Activated effector memory CD4-positive, alpha-beta T cell treated with Interleukin-2 at 50 U/mL for 16 hours (primary cell): ENCODE results near the gene TRPV5.

Source experiments
- DNase-seq: peaks from one replicate; pipeline ENCODE4 v3.0.0-alpha.2; 2020

TRPV5 gene

DNA sequence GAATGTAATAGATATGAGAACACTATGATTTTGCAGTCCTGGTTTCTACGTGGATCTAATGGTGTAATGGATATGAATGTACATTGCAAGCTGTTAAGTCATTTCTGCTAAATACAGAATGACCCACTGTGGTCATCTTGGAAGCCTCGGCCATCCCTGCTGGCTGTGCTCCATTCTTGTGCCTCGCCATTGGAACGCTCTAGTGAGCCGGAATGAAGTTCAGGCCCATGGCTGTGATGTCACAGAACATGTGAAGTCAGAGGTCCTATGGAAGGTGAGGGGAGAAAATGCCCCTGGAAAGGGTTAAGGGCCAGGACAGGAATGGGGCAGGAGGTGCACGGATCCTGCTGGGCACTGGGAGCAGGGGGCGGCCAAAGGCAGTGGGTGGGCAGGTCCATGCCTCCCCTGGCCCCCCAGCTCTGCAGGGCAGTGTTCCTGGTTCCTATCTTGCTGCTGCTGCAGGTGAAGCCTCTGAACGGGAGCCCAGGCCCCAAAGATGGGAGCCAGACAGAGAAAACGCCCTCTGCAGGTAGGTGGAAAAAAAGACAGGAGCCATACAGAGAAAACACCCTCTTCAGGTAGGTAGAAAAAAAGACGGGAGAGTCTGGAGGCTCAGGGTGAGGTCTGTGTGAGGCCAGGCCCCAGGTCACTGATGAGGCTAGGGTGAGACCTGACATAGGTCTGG, 5.8 kb upstream of the TRPV5 start, which contains the start of gene LLCFC1:
Gene LLCFC1 (plus strand): TSS at position 259 of the 685 bp plus-strand sequence. CDS start 138 bp downstream, at position 397.
- DNase-seq = no peak

DNA sequence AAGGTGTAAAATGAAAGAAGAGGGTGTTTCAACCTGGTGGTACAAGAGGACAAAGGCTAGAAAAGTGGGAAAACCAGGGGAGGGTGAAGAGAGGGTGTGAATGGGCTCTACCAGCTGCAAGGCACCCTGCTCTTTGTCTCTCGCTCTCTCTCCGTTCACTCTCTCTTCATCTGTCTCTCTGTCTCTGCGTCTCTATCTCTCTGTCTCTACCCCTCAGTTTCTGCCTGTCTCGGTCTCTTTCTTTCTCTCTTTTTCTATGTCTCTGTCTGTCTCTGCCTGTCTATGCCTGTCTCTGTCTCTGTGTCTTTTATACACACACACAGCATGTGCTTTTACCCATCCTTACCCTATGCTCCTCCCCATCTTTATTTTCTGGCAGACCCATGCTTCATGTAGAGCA, 5.1 kb upstream of the TRPV5 start:
- DNase-seq = no peak

DNA sequence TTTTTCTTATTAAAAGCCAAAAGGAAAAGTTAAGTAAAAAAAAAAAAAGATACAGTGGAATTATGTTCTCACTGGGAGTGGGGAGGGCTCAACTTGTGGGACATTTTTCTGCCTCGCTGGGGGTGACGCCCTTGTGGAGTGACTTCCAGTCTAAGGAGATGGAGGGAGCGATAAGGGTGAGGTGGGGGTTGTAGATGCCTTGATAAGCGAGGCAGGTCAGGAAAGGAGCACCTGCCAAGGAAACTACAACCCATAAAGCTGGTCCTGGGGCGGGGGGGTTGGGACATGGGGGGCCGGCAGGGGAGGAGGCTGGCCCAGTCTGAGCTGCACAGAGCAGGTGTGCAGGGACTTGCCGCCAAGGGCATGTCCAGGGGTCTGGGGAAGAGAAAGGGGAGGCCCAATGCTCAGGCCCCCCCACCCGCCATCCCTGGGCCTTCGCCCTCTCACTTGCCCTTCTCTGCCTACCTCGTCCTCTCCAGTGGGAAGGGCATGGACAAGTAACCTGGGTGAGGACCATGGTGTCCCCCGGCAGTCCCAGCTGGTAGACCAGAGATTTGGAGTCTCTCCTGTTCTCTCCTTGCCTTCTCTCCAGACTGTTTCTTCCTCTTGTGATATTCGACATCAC, 2.5 kb upstream of the TRPV5 start:
- no peak for DNase-seq

DNA sequence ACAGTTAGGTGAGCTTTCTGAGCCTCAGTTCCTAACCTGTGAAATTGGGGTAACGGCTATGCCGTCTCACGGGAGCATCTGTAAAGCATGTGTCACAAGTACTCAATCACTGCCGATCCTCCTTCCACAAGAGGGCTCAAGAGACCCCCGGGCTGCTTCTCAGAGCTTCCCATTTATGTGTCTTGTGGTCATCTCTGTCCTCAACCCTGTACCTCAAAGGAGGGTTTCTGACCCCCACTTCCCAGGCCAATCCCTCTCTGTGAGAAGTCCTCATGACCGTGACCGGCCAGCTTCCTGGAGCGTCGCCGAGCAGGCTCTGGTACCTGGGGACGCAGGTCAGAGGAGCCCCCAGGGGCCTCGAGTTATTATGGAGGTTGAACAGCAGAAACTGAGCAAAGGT, 510 bp upstream of the TRPV5 start:
- no peak for DNase-seq

DNA sequence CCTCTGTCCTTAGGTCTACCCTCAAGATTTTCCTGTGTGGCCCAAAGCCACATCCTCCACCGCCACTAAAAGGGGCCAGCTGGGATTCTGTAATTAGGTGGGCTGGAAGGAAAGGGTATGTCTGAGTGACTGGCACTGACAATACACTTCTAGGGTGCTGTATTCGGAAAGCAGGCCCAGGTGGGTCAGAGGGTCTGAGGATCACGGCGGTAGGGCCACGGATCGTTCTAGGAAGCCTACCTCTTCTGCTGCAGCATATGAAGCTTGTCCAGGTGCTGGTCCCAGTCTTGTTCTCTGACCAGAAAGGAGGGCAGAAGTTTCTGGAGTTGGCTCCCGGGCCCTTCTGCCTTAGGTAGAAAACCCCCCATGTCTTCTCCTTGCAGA, 462 bp downstream of the TRPV5 start:
- DNase-seq = no peak

DNA sequence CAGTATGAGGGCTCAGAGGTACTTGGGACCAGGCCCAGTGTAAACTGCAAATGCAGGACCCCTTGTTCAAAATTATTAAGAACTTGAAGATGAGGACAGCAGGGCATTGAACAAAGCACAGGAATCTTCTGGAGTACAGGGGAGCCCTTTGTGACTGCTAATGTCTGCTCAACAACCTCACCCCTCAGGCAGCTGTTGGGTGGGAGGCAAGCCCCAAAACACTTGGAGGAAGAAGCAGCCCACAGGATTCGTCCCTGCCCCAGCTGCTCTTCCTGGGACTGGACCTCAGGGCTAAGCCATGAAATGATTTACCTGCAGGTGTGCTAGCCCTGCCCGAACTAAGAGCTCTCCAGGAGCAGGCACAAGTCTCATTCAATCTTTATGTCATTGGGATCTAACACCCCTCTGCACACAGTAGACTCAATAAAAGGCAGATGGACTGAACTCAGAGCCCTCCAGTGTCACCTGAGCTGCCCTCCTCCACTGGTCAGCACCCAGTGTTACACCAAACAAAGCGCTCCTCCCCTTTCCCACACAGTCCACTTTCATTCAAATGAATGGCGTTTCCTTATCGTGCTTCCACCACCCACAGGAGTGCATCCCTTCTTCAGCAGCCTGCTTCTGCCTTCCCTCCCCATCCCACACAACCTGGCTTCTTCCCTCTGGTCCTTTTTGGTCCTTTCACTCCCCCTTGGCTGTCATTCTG, 1.0 kb downstream of the TRPV5 start:
- DNase-seq = no peak

DNA sequence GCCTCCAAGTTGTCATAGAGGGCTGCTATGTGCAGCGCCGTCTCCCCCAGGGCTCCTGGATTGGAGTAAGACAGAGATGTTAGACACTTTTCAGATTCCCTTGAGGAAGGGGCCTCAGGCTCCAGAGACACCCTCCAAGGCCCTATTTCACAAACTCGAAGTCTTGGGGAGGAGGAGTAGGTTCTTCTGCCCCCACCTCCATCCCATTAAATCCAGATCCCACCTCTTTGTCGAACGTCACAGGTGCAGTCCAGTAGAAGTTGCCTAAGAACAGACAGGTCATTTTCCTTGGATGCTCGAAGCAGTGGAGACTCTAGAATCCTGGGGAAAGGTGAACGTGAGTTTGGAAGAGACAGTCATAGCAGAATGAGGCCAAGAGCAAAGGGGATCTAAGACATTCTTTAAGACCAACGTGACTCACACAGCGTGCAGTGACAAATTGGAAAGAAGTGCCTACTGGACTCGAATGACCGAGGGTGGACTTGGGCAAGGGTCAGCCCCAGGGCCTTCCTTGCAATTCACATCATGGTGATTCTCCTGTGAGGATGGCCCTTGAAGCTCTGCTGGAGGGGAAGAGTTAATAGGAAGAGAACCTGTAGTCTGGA, 3.3 kb downstream of the TRPV5 start:
- DNase-seq = no peak

DNA sequence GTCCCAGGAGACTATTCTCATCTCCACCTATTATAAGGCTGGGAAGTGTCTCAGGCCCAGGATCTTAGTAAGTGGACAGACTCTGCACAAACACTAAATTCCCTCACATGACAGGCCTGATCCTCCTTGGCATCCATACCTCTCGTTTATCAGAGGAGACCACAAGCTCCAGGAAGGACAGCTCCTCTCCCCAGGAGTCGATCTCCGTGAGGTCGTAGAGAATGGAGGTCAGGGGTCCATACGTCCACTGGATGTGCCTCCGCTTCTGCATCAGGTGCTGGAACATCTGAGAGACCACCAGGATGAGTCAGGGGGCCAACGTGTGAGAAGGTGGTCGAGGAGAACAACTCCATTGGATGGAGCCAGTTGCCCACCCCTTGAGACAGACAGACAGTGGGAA, 5.6 kb downstream of the TRPV5 start:
- DNase-seq = no peak

DNA sequence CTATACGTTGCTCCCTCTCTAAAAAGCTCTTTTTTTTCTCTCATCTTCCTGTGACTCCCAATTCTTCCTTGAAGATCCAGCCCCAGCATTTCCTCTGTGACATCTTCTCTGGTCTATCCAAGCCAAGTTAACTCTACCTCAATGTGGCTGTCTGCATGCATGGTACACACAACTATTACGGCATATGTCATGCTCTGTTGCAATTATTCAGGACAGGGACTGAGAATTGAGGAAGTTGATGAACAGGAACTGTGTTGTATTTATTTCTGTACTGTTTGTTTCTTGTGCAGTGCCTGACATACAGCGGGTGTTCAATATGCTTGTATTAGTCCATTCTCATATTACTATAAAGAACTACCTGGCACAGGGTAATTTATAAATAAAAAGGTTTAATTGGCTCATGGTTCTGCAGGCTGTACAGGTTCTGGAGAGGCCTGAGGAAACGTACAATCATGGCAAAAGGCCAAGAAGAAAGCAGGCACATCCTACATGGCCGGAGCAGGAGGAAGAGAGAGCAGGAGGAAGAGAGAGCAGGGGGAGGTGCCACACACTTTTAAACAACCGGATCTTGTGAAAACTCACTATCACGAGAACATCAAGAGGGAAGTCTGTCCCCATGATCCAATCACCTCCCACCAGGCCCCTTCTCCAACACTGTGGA, 6.3 kb downstream of the TRPV5 start:
- DNase-seq = no peak

DNA sequence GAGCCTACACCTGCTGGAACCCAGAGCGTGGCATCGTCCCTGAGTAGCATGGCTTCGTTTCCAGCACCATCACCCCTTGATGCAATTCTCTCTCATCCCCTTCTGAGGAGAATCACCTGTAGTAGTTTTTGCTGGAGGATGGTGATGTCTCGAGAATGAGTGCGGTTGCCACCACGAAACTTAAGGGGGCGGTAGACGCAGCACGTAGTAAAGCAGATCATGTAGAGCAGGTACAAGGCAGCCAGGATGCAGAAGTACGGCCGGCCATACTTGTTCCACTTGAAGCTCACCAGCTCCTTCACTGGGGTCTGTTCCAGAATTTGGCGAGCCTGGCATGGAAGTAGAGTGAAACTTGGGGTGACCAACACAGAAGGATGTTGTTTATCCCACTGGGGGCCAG, 8.1 kb downstream of the TRPV5 start:
- no peak for DNase-seq

DNA sequence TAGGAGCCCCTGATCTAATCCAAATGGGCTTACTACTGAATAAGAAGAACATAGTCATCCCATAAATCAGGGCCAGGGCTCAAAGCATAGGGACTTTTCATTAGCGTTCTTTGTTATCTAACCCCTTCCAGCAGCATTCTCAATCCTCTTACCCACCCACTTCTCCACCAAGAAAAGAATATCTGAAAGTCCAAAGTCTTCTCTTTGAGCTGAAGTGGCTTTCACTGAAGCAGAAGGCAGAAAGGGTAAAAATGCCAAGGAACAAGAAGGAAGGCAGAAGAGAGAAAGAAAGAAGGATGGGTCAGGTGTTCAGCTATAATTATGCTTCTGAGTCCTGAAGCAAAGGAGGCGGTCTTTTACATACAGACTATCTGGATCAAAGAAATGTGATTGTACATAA, 10.2 kb downstream of the TRPV5 start:
- no peak for DNase-seq

DNA sequence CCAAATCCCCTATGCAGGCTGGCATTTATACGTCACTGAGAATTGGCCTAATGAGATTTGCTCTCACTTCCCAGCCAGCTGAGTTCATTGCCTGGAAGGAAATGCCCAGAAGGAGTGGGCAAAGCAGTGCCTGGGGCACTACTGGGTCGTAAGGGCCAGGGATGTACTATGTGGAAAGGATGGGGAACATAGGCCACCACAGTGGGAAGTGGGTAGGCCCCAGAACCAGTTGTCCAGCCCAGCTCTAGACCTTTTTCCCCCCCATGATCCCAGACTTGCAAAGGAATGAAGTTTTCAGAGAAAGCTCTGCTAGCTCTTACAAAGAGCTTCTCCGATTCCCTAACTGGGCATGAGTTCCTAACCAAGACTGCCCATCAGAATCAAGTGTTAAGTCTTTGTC, 13.9 kb downstream of the TRPV5 start:
- no peak for DNase-seq

DNA sequence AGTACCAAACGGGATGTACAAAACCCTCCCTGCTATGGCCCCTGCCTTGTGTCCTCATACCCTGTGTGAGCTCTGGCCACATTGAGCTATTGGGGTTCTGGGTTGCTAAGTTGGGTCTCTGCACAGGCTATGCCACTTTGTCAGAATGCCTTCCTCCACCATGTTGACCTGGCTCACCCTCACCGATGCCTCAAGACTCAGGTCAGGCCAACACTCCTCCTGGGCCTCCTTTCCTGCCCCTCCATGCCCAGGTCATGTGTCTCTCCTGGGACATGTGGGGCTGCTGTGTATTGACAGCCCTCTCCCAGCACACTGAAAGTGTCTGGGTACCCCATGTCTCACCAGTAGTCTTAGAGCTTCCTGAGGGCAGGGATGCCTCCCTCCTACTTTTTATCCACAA, 14.6 kb downstream of the TRPV5 start:
- no peak for DNase-seq

DNA sequence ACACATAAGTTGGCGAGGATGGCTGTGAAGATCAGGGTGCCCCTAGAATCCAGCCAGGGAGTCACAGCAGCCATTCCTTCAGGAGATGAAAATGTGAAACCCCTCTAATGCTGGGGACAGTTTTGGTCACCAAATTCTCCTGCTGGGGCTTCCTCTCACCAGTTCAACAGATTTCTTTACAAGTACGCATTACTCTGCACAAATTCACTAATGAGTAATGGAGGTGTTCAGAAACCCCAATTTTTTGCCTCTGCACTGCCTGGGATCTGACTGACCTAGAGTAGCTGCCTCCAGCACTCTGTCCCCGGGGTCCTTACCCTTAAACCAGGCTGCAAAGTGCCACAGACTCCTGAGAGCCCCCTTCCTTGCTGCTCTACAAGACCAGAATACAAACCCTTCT, 16.1 kb downstream of the TRPV5 start:
- no peak for DNase-seq

DNA sequence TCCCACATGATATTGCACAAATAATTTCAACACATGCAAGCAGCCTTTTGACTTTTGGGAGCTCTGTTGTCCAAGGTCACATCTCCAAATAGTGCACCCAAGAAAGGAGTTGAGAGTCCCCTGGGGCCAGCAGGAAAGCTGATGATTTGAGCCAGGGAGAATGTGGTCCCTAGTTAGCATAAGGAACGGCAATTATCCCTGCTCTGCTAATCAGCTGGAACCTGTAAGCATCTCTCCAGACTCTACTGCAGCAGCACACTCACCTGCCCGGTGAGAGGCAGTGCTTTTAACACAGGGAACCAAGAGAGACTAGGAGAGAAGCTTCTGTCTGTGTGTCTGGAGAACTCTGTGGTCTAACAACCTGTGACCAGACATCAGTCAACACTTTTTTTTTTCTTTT, 17.0 kb downstream of the TRPV5 start:
- DNase-seq = no peak

DNA sequence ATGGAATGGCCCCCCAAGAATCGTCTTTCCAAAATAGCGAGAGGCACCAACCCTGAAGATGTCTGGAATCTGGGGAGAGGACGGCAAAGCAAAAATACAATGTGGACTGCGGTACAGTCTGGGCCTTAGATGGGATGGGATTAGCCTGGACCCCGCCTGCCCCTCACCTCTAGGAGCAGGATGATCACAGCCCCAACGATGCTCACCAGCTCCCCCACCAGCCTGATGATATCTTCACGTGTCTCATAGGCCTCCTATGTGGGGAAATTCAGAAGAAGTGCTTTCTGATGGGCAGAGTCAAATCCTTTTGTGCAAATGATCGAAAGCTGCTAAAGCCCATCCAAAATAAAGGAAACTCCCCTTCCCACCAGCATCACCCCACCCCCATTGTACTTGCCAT, 18.2 kb downstream of the TRPV5 start:
- no peak for DNase-seq

DNA sequence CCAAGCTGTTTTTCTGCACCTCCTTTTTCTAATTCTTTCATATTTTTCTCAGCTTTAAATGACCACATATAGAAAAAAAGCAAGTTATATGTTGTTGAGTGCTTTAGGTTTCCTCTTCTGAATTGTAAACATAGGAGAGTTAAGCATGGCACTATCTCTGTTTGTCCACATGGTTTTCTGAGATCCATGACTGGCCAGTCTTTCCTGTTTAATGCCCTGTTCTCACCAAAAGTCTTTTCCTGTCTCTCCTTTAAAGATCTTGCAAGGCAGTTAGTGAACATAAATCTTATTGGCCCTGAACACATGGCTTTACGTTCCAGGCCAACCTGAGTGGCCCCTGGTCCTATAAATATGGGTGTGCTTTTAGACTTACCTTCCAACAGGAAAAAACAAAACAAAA, 19.4 kb downstream of the TRPV5 start:
- no peak for DNase-seq

DNA sequence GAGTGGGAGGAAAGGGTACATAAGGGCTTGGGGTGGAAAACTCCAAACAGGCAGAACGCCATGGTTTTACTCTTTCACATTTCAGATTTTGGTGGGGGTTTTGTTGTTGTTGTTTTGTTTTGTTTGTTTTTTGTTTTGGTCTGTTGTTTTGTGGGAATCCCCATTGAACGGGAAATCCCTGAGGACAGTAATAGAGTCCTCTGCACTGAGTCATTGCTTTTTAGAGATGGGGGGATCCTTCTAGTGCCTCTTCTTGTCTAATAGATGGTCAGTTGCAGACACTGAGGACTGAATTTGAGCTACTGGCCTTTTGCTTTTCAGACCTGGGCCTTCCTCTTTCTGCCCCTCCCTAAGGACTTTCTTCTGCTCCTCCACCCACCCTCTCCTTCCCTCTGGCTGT, 20.0 kb downstream of the TRPV5 start:
- no peak for DNase-seq

DNA sequence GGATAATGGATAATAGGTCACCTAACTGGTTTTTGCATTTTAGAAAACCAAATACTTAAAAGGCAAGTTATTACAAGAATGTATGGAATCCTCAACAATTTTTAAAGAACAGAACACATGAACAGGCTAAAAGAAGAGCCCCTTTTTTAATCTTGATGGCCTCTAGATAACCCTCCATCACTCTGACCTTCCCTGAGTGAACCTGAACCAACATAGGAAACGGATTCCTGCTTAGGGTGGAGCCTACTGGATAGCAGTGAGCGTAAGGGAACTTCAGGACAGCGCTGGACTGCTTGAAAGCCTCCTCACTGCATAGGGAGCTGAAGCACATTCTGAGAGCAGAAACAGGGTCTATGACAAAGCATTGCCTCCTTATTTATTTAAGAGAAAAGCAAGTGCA, 20.5 kb downstream of the TRPV5 start:
- no peak for DNase-seq

DNA sequence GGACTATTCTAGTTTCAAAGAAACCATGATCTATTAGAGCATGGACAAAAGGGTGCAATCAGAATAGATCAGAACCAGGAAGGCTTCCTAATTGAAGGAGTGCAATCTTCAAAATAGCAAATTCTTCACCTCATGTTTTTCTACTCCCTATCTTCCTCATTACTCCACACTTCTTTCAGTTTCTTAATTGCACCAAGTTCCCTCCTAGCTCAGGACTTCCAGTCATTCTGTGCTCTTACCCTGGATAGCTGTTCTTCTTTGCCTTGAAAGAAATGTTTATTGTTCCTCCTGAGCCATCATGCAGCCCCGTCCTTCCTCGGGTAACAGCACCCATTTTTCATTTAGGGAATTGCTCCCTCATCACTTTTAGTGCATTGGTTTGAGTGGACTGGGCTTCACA, 23.1 kb downstream of the TRPV5 start:
- no peak for DNase-seq

DNA sequence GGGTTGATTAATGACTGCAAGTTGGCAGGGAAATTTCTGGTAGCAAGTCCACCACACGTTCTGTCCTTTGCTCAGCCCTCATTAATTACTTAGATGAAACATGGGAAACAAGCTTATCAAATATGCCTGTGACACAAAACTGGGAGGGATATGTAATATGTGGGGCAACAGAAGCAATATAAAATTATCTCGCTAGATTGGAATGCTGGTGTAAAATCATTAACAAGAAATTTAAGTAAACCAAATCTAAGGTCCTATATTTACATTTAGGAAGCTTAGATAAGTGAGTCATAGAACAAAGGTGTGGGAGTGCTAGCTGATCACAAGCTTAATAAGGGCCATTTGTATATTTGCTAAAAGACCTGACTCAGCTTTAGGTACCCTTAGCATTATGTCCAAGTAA, 23.5 kb downstream of the TRPV5 start:
- DNase-seq = no peak

DNA sequence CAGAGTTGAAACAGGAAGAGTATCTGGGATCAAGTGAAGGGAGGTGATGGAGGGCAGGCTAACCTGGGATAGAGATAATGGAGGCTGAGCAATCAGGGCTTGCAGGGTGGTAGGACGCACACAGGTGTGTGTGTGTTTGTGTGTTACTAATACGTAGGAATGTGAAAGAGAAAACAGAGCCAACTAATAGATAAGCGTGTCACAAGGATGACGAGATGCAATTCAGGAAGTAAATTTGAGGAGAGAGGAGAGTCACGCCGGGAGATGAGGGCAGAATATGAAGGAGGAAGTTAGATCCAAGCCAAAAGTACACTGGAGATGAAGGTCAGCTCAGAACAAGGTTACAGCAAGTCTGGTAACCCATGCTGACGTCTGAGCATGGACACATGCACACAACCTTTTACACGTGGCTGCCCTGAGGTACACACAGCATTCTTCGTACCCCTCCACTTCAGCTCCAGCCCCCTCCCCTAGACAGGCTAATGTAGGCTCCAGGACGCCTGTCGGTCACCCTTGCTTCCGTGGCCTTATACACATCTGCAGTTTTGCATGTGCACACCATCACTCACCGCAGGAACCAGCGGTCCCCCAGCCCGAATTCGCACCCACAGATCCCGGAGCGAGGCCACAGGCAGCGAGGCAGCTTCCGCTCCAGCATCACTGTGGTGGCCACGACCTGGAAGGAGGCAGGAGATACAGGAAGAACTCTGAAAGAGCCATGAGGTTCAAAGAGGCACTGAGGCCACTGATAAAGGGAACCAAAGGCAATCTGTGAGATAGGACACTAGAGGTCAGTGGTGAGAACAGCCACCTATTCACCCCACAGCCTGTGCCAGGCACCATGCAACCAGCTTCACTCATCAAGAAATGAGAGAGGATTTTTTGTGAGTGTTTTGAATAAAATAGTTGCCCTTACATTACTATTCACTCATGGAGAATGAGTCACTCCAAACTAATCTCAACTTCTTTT, 24.3 kb downstream of the TRPV5 start:
- DNase-seq = no peak
